HEK293T (cell line): Measurements from ENCODE around the gene APOL2.

Experiments
- CTCF ChIA-PET: fragments of 350-600 bp; formaldehyde crosslinking; extraction: SDS; loops from one replicate; lab custom pipeline; 2021; ENCODE audit warnings: antibody characterized with exemption, inconsistent platforms; lab: Yijun Ruan, JAX
- POLR2A ChIA-PET: fragments of 350-600 bp; formaldehyde crosslinking; extraction: SDS; loops from one replicate; lab custom pipeline; 2020; ENCODE audit warnings: antibody characterized with exemption, inconsistent platforms; lab: Yijun Ruan, JAX
- DNase-seq: peaks from one replicate; pipeline ENCODE4 v3.0.0; 2012; ENCODE audit warnings: mixed read lengths; ENCODE audit errors: extremely low spot score
- ARNT ChIP-seq: fragments of 450-650 bp; IDR thresholded peaks from 2 replicates; pipeline ENCODE4 v1.6.1; 2017; ENCODE audit warnings: mild to moderate bottlenecking
- BHLHE40 ChIP-seq: fragments of 450-650 bp; IDR thresholded peaks from 2 replicates; pipeline ENCODE4 v1.6.1; 2016; ENCODE audit warnings: mild to moderate bottlenecking, moderate library complexity, borderline replicate concordance
- CTBP1 ChIP-seq: fragments of 450-650 bp; IDR thresholded peaks from 2 replicates; pipeline ENCODE4 v1.6.1; 2016; ENCODE audit warnings: borderline replicate concordance
- ELF4 ChIP-seq: fragments of 450-650 bp; IDR thresholded peaks from 2 replicates; pipeline ENCODE4 v1.6.1; 2017; ENCODE audit warnings: antibody characterized with exemption
- FOXA1 ChIP-seq: fragments of 450-650 bp; IDR thresholded peaks from 2 replicates; pipeline ENCODE4 v1.6.1; 2016; ENCODE audit warnings: mild to moderate bottlenecking
- FOXK2 ChIP-seq: fragments of 450-650 bp; IDR thresholded peaks from 2 replicates; pipeline ENCODE4 v1.6.1; 2016; ENCODE audit warnings: mild to moderate bottlenecking
- FOXM1 ChIP-seq: fragments of 450-650 bp; IDR thresholded peaks from 2 replicates; pipeline ENCODE4 v1.6.1; 2017; ENCODE audit warnings: mild to moderate bottlenecking, borderline replicate concordance
- HDGF ChIP-seq: fragments of 450-650 bp; IDR thresholded peaks from 2 replicates; pipeline ENCODE4 v1.6.1; 2017; ENCODE audit warnings: antibody characterized with exemption, borderline replicate concordance
- L3MBTL2 ChIP-seq: fragments of 450-650 bp; conservative IDR thresholded peaks from 2 replicates; pipeline ENCODE4 v1.6.1; 2016; ENCODE audit warnings: mild to moderate bottlenecking
- LEF1 ChIP-seq: fragments of 450-650 bp; IDR thresholded peaks from 2 replicates; pipeline ENCODE4 v1.6.1; 2017; ENCODE audit warnings: mild to moderate bottlenecking, borderline replicate concordance
- NFRKB ChIP-seq: fragments of 450-650 bp; IDR thresholded peaks from 2 replicates; pipeline ENCODE4 v1.6.1; 2016; ENCODE audit warnings: mild to moderate bottlenecking, moderate library complexity
- PKNOX1 ChIP-seq: fragments of 450-650 bp; IDR thresholded peaks from 2 replicates; pipeline ENCODE4 v1.6.1; 2016
- SP1 ChIP-seq: fragments of 450-650 bp; IDR thresholded peaks from 2 replicates; pipeline ENCODE4 v1.6.1; 2017
- SUZ12 ChIP-seq: fragments of 450-650 bp; IDR thresholded peaks from 2 replicates; pipeline ENCODE4 v1.6.1; 2016; ENCODE audit warnings: mild to moderate bottlenecking
- TARDBP ChIP-seq: fragments of 450-650 bp; IDR thresholded peaks from 2 replicates; pipeline ENCODE4 v1.6.1; 2016
- ZNF384 ChIP-seq: fragments of 450-650 bp; IDR thresholded peaks from 2 replicates; pipeline ENCODE4 v1.6.1; 2016

APOL2 gene

GRCh38 chr22:36285017-36285416 is 45.7 kb upstream of the APOL2 start:
- CTCF ChIA-PET = interaction anchor here (1.1 to 2.9 kb wide), 2 partner anchors 48 to 90 kb away, joined by 4 to 8 read pairs; no protein-coding TSS in a partner anchor
- POLR2A ChIA-PET = no interaction called here
- TF ChIP-seq PKNOX1 = no peak
- no peak for TF ChIP-seq TARDBP
- no peak for TF ChIP-seq ARNT
- no peak for DNase-seq

- DNase-seq = no peak
- ChIA-PET POLR2A (no interaction called here), CTCF (interaction anchor here (2.9 kb wide), 1 partner anchor 89 kb away, joined by 8 read pairs; no protein-coding TSS in a partner anchor)
- TF ChIP-seq L3MBTL2 (no peak), LEF1 (no peak), NFRKB (no peak), HDGF (no peak), BHLHE40 (no peak), FOXK2 (no peak), ELF4 (no peak), SP1 (no peak)
Measured at GRCh38 chr22:36284171-36284571, 44.8 kb upstream of the APOL2 start.

GRCh38 chr22:36282328-36282831 is 43.1 kb upstream of the APOL2 start:
- no peak for DNase-seq
- TF ChIP-seq ELF4 (no peak), NFRKB (no peak), ZNF384 (no peak), HDGF (no peak), FOXM1 (no peak), L3MBTL2 (no peak), BHLHE40 (no peak), FOXA1 (no peak), PKNOX1 (no peak), CTBP1 (no peak), ARNT (no peak)
- POLR2A ChIA-PET = no interaction called here
- CTCF ChIA-PET = no interaction called here

- TF ChIP-seq ELF4 (no peak), LEF1 (no peak), SP1 (no peak), ARNT (no peak), CTBP1 (no peak), BHLHE40 (no peak), FOXM1 (no peak), FOXK2 (no peak), PKNOX1 (no peak), FOXA1 (no peak), L3MBTL2 (no peak), SUZ12 (no peak), ZNF384 (no peak), NFRKB (no peak), HDGF (no peak)
- ChIA-PET POLR2A (no interaction called here), CTCF (no interaction called here)
Measured at GRCh38 chr22:36281781-36282327, 42.5 kb upstream of the APOL2 start.

GRCh38 chr22:36280379-36280778 is 41.1 kb upstream of the APOL2 start:
- TF ChIP-seq FOXM1 (no peak), ZNF384 (no peak), SP1 (no peak), FOXK2 (no peak), BHLHE40 (no peak), SUZ12 (no peak), TARDBP (no peak), FOXA1 (no peak), NFRKB (no peak), PKNOX1 (no peak)
- ChIA-PET POLR2A (interaction anchor here (1.0 kb wide), 1 partner anchor 41 kb away, joined by 3 read pairs; the partner anchor contains the start of gene APOL2), CTCF (interaction anchor here (0.6 to 1.1 kb wide), 4 partner anchors 15 to 242 kb away, joined by 3 to 8 read pairs (median 4); no protein-coding TSS in a partner anchor)
- no peak for DNase-seq

More at GRCh38 chr22:36281781-36282327, 42.5 kb upstream of the APOL2 start:
- DNase-seq = no peak

- POLR2A ChIA-PET = no interaction called here
- no peak for DNase-seq
- CTCF ChIA-PET = interaction anchor here (1.3 kb wide), 1 partner anchor 57 kb away, joined by 4 read pairs; no protein-coding TSS in a partner anchor
- TF ChIP-seq NFRKB = no peak
- TF ChIP-seq SUZ12 = no peak
- TF ChIP-seq TARDBP = no peak
- TF ChIP-seq ELF4 = no peak
- no peak for TF ChIP-seq HDGF
- TF ChIP-seq BHLHE40 = no peak
- TF ChIP-seq SP1 = no peak
- TF ChIP-seq FOXM1 = no peak
- TF ChIP-seq FOXK2 = no peak
- TF ChIP-seq L3MBTL2 = no peak
- no peak for TF ChIP-seq PKNOX1
- TF ChIP-seq CTBP1 = no peak
Measured at GRCh38 chr22:36279219-36279666, 39.9 kb upstream of the APOL2 start.
